Measurements from ENCODE around the gene CLMN.

The CLMN gene

GRCh38 chr14:95341115-95341514 is 21.4 kb upstream of the CLMN start:
- DNase-seq (ENCODE audit: low read depth): no peak

- no peak for DNase-seq (ENCODE audit: low read depth)
These were observed 20.5 kb upstream of the CLMN start for GRCh38 chr14:95340201-95340697.

- DNase-seq (ENCODE audit: low read depth): no peak
These were observed 19.7 kb upstream of the CLMN start for GRCh38 chr14:95339301-95339865.

GRCh38 chr14:95338436-95338835 is 18.7 kb upstream of the CLMN start:
- no peak for DNase-seq (ENCODE audit: low read depth)

- no peak for DNase-seq (ENCODE audit: low read depth)
These were observed 17.4 kb upstream of the CLMN start for GRCh38 chr14:95337041-95337595.

- no peak for DNase-seq (ENCODE audit: low read depth)
These were observed 16.6 kb upstream of the CLMN start for GRCh38 chr14:95336192-95336760.

- no peak for DNase-seq (ENCODE audit: low read depth)
These were observed 15.4 kb upstream of the CLMN start for GRCh38 chr14:95335071-95335470.

- DNase-seq (ENCODE audit: low read depth): no peak
These were observed 14.3 kb upstream of the CLMN start for GRCh38 chr14:95334044-95334443.

- DNase-seq (ENCODE audit: low read depth): no peak
These were observed 12.9 kb upstream of the CLMN start for GRCh38 chr14:95332641-95333040.

GRCh38 chr14:95331708-95332408 is 12.2 kb upstream of the CLMN start:
- DNase-seq (ENCODE audit: low read depth): no peak

GRCh38 chr14:95330591-95331370 is 11.1 kb upstream of the CLMN start:
- no peak for DNase-seq (ENCODE audit: low read depth)

- no peak for DNase-seq (ENCODE audit: low read depth)
These were observed 10.2 kb upstream of the CLMN start for GRCh38 chr14:95329941-95330340.

- DNase-seq (ENCODE audit: low read depth): no peak
These were observed 9.2 kb upstream of the CLMN start for GRCh38 chr14:95328729-95329503.

GRCh38 chr14:95327558-95328374 is 8.1 kb upstream of the CLMN start:
- DNase-seq (ENCODE audit: low read depth): no peak

GRCh38 chr14:95326987-95327386 is 7.3 kb upstream of the CLMN start:
- DNase-seq (ENCODE audit: low read depth): no peak

GRCh38 chr14:95323917-95324316 is 4.2 kb upstream of the CLMN start:
- no peak for DNase-seq (ENCODE audit: low read depth)

GRCh38 chr14:95323361-95323760 is 3.7 kb upstream of the CLMN start:
- no peak for DNase-seq (ENCODE audit: low read depth)

- DNase-seq (ENCODE audit: low read depth): no peak
These were observed 2.9 kb upstream of the CLMN start for GRCh38 chr14:95322651-95323050.

GRCh38 chr14:95321693-95322455 is 2.2 kb upstream of the CLMN start:
- no peak for DNase-seq (ENCODE audit: low read depth)
